ENCODE data around the gene FAM13C.

GRCh38 chr10:59319854-59320253 is 42.5 kb downstream of the FAM13C start:
- TF ChIP-seq CTCF (IDR thresholded peaks at IDR 0.05), result no peak
- TF ChIP-seq POLR2A (IDR thresholded peaks at IDR 0.05), result no peak

Data from Peyer's patch (tissue), 4 donors.